Liver (tissue), 9 donors: ENCODE measurements around the gene HAUS8. TPM values are rescaled to one million over a fixed set of nuclear protein-coding genes. Genes with fewer than 3 reads are reported as not detected.

ENCODE experiments used
- DNase-seq: peaks from one replicate; pipeline ENCODE4 v3.0.0-alpha.2; 2017; ENCODE audit warnings: low spot score
- H3K27ac ChIP-seq, 2 donors: one replicate each; pipeline ENCODE4 v1.7.0; 2013; ENCODE audit warnings: inconsistent platforms in 2 of 2, low read length in 2 of 2, control low read depth in 1 of 2, low read depth in 1 of 2, mild to moderate bottlenecking in 1 of 2
- H3K27me3 ChIP-seq, 4 donors: one replicate each; pipeline versions ENCODE4 v1.6.1 to v1.7.0; 2013; ENCODE audit warnings: low read length in 3 of 4, inconsistent platforms in 1 of 4, mild to moderate bottlenecking in 1 of 4, moderate library complexity in 1 of 4; ENCODE audit not compliant: control insufficient read depth in 4 of 4, insufficient read depth in 4 of 4
- H3K36me3 ChIP-seq, 4 donors: one replicate each; pipeline versions ENCODE4 v1.6.1 to v1.7.0; 2013; ENCODE audit warnings: low read length in 3 of 4, mild to moderate bottlenecking in 3 of 4, low read depth in 1 of 4, moderate library complexity in 1 of 4; ENCODE audit not compliant: control insufficient read depth in 4 of 4, insufficient read depth in 3 of 4
- H3K4me1 ChIP-seq, 4 donors: one replicate each; pipeline versions ENCODE4 v1.6.1 to v1.7.0; 2013; ENCODE audit warnings: low read length in 3 of 4, mild to moderate bottlenecking in 3 of 4, moderate library complexity in 1 of 4; ENCODE audit not compliant: control insufficient read depth in 4 of 4, insufficient read depth in 4 of 4
- H3K4me3 ChIP-seq, 3 donors: one replicate each; pipeline versions ENCODE4 v1.6.1 to v1.7.0; 2013; ENCODE audit warnings: low read length in 3 of 3, control low read depth in 1 of 3, low read depth in 1 of 3, mild to moderate bottlenecking in 1 of 3
- H3K9ac ChIP-seq, 2 donors: one replicate each; pipeline ENCODE4 v1.7.0; 2013; ENCODE audit warnings: low read length in 2 of 2, mild to moderate bottlenecking in 2 of 2, moderate library complexity in 2 of 2, control low read depth in 1 of 2, low read depth in 1 of 2
- H3K9me3 ChIP-seq, 4 donors: one replicate each; pipeline versions ENCODE4 v1.6.1 to v1.7.0; 2013; ENCODE audit warnings: low read length in 3 of 4; ENCODE audit not compliant: control insufficient read depth in 4 of 4
- EGR1 ChIP-seq, 2 donors: IDR thresholded peaks; 2 replicates each; pipeline ENCODE4 v1.6.1; 2016 to 2018; ENCODE audit warnings: antibody characterized with exemption in 2 of 2, low read depth in 2 of 2
- FOXA1 ChIP-seq: IDR thresholded peaks from 2 replicates; pipeline ENCODE4 v1.6.1; 2016; ENCODE audit warnings: antibody characterized with exemption
- GABPA ChIP-seq, 2 donors: IDR thresholded peaks in 1 of 2; conservative IDR thresholded peaks in 1 of 2; 2 replicates each; pipeline ENCODE4 v1.6.1; 2016; ENCODE audit warnings: antibody characterized with exemption in 2 of 2, mild to moderate bottlenecking in 1 of 2, moderate library complexity in 1 of 2
- HNF4A ChIP-seq, 2 donors: conservative IDR thresholded peaks; 2 replicates each; pipeline ENCODE4 v1.6.1; 2016; ENCODE audit warnings: antibody characterized with exemption in 2 of 2, mild to moderate bottlenecking in 2 of 2
- HNF4G ChIP-seq: IDR thresholded peaks from 2 replicates; pipeline ENCODE4 v1.6.1; 2016; ENCODE audit warnings: antibody characterized with exemption
- JUND ChIP-seq, 2 donors: IDR thresholded peaks; 2 replicates each; pipeline ENCODE4 v1.6.1; 2016; ENCODE audit warnings: antibody characterized with exemption in 2 of 2
- NR2F2 ChIP-seq: IDR thresholded peaks from 2 replicates; pipeline ENCODE4 v1.6.1; 2016; ENCODE audit warnings: antibody characterized with exemption
- RAD21 ChIP-seq, 2 donors: IDR thresholded peaks; 2 replicates each; pipeline ENCODE4 v1.6.1; 2016; ENCODE audit warnings: antibody characterized with exemption in 2 of 2, mild to moderate bottlenecking in 2 of 2
- RXRA ChIP-seq, 2 donors: IDR thresholded peaks; 2 replicates each; pipeline ENCODE4 v1.6.1; 2017 to 2018; ENCODE audit warnings: antibody characterized with exemption in 2 of 2, mild to moderate bottlenecking in 1 of 2
- SP1 ChIP-seq: IDR thresholded peaks from 2 replicates; pipeline ENCODE4 v1.6.1; 2018; ENCODE audit warnings: antibody characterized with exemption, mild to moderate bottlenecking
- TAF1 ChIP-seq: conservative IDR thresholded peaks from 2 replicates; pipeline ENCODE4 v1.6.1; 2016; ENCODE audit warnings: antibody characterized with exemption, mild to moderate bottlenecking
- whole genome bisulfite sequencing: extraction: QIAGEN DNeasy Blood & Tissue Kit; methylation state at CpG from one replicate; pipeline ENCODE4 v1.1.7; 2013; 5-methylcytosine and 5-hydroxymethylcytosine counted together
- polyA plus RNA-seq, 2 donors: library from polyadenylated mRNA; stranded (reverse) in 1 of 2; unstranded in 1 of 2; fragments of 200-250 nt in 1 of 2; fragments of >200 nt in 1 of 2; fragmentation: Nextera tagmentation in 1 of 2; extraction: Ambion mirVana in 1 of 2; gene quantifications; one replicate each; pipeline versions ENCODE4 v1.2.1 to v1.2.3, GENCODE V29; 2013 to 2015
- total RNA-seq, 2 donors: library from RNA; depleted of rRNA; stranded (reverse); fragments of >200 nt; gene quantifications; one replicate each; pipeline ENCODE4 v1.2.3, GENCODE V29; 2014
- TF ChIP-seq, protein P1 (sequence below): IDR thresholded peaks from 2 replicates; pipeline ENCODE4 v1.6.1; 2016; ENCODE audit warnings: antibody characterized with exemption
- TF ChIP-seq, protein P2 (sequence below): IDR thresholded peaks from 2 replicates; pipeline ENCODE4 v1.6.1; 2016; ENCODE audit warnings: antibody characterized with exemption
- TF ChIP-seq, protein P3 (sequence below): IDR thresholded peaks from 2 replicates; pipeline ENCODE4 v1.6.1; 2016; ENCODE audit warnings: antibody characterized with exemption
- TF ChIP-seq, protein P4 (sequence below): IDR thresholded peaks from 2 replicates; pipeline ENCODE4 v1.6.1; 2016; ENCODE audit warnings: antibody characterized with exemption, mild to moderate bottlenecking
- donor health status: healthy.
- donor health status: healthy.
- donor health status: healthy.
- donor health status: healthy.
- donor health status: healthy.

The HAUS8 gene
- total and polyA plus RNA-seq, 4 donors, result 3.3 to 5.7 (median 3.8) TPM

DNA sequence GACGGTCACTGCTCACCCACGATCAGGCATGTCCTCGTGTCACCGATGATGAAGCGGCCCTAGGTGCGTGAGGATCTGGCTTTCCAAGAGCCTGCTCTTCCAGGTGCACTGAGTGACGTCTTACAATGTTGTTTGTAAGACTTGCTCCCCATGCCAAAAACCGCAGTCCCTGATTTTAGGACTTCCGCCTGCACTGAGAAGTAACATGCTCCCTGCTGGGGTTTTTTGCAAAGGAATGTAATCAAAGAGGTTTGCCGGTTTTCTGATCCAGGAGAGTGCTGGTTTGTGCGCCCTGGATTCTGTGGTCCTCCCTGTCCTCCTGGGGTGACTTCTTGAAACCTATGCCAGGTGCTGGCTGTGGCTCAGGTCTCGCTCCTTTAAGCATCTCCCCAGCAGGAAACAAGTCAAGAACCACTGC lies 39.2 kb upstream of the HAUS8 start:
- H3K4me3 ChIP-seq, result no peak overlapping the region
- WGBS, result 76% methylated on average over 12 of the region's 12 CpGs
- no peak for DNase-seq
- H3K27me3 ChIP-seq, result no peaks in the 10 kb centered on the region
- peaks cover 19 to 40% (median 36%) of the 10 kb centered on the region in 4 donors for H3K4me1 ChIP-seq
- H3K9me3 ChIP-seq, result no peaks in the 10 kb centered on the region
- peak overlapping the region in 1 of 2 donors; percentile 49 for H3K27ac ChIP-seq
- TF ChIP-seq JUND (IDR thresholded peaks at IDR 0.05) (no peak), RXRA (IDR thresholded peaks at IDR 0.05) (no peak), FOXA1 (no peak), TAF1 (no peak), GABPA (IDR thresholded peaks at IDR 0.05 in 1 of 2, conservative IDR thresholded peaks at IDR 0.05 in 1 of 2) (no peak), SP1 (no peak)
- TF ChIP-seq, protein P1, sequence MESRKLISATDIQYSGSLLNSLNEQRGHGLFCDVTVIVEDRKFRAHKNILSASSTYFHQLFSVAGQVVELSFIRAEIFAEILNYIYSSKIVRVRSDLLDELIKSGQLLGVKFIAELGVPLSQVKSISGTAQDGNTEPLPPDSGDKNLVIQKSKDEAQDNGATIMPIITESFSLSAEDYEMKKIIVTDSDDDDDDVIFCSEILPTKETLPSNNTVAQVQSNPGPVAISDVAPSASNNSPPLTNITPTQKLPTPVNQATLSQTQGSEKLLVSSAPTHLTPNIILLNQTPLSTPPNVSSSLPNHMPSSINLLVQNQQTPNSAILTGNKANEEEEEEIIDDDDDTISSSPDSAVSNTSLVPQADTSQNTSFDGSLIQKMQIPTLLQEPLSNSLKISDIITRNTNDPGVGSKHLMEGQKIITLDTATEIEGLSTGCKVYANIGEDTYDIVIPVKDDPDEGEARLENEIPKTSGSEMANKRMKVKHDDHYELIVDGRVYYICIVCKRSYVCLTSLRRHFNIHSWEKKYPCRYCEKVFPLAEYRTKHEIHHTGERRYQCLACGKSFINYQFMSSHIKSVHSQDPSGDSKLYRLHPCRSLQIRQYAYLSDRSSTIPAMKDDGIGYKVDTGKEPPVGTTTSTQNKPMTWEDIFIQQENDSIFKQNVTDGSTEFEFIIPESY, result no peak
- TF ChIP-seq, protein P2, sequence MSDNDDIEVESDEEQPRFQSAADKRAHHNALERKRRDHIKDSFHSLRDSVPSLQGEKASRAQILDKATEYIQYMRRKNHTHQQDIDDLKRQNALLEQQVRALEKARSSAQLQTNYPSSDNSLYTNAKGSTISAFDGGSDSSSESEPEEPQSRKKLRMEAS, result no peak
- peaks cover 0 to 4% (median 1%) of the 10 kb centered on the region in 4 donors for H3K36me3 ChIP-seq
- H3K9ac ChIP-seq, result no peak overlapping the region

DNA sequence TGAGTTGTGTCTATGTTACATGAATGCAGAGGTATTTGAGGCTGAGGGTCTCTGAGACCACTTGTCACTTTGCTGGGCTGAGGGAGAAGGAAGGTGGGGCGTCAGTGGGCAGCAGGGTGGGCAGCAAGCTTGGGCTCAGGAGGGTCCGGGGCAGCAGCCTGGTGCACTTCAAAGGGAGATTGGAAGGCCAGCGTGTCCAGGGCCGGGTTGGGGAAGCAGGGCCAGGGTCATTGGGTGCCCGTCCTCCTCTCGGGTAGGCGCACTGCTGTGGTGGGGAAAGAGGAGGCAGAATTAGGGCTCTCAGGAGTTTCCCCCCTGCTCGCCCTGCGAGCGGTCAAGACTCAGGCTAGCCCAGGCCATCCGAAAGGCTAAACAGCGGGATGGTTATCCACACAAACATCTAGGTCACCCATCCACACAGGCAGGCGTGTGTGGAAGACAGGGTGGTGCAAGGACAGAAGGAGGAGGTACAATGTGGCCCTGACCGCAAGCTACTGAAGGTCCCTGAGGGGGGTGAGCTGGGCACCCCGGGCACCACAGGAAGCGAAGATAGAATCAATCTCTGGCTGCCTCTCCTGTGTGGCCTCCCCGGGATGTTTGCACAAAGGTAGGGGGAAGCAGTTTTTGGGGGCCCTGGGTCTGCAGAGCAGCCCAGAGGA lies 38.0 kb upstream of the HAUS8 start:
- WGBS, result 58% methylated on average over 17 of the region's 17 CpGs
- peaks cover 19 to 40% (median 36%) of the 10 kb centered on the region in 4 donors for H3K4me1 ChIP-seq
- H3K9ac ChIP-seq, result no peak overlapping the region
- no peaks in the 10 kb centered on the region for H3K9me3 ChIP-seq
- TF ChIP-seq, protein P1, result no peak
- TF ChIP-seq RXRA (IDR thresholded peaks at IDR 0.05), result peak in 1 of 2 donors; percentile 30
- H3K4me3 ChIP-seq, result no peak overlapping the region
- H3K27ac ChIP-seq, result peak overlapping the region; percentile 49 to 61
- no peaks in the 10 kb centered on the region for H3K27me3 ChIP-seq
- peaks cover 0 to 3% (median 0%) of the 10 kb centered on the region in 4 donors for H3K36me3 ChIP-seq
- no peak for DNase-seq

DNA sequence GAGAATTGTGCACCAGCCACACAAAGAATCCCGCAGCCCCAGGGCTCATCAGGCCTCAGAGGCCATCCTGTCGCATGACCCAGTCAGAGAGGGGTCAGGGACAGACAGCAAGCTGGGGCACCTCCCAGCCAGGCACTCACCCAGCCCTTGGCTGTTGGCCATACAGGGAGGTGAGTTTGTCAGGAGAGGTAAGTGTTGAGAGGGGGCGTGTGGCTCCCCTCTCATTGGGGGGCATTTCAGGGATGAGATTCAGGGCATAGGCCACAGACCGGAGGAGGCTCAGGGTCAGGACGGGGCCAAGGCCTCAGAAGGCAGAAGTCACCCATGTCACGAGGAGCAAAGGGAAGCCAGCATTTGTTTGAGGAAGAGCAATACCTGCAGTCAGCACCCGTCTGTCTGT lies 37.4 kb upstream of the HAUS8 start:
- H3K27ac ChIP-seq, result peak overlapping the region; percentile 49 to 61
- H3K27me3 ChIP-seq, result no peaks in the 10 kb centered on the region
- no peak overlapping the region for H3K4me3 ChIP-seq
- peak; percentile 56 for DNase-seq
- H3K9me3 ChIP-seq, result no peaks in the 10 kb centered on the region
- 28% methylated on average over 7 of the region's 7 CpGs for WGBS
- no peak overlapping the region for H3K9ac ChIP-seq
- peaks cover 0 to 3% (median 0%) of the 10 kb centered on the region in 4 donors for H3K36me3 ChIP-seq
- TF ChIP-seq HNF4G (no peak), RXRA (IDR thresholded peaks at IDR 0.05) (peak; percentile 91 to 92), GABPA (IDR thresholded peaks at IDR 0.05 in 1 of 2, conservative IDR thresholded peaks at IDR 0.05 in 1 of 2) (peak in 1 of 2 donors; percentile 28), SP1 (peak; percentile 58), EGR1 (IDR thresholded peaks at IDR 0.05; ENCODE audit: low read depth in 2 of 2) (no peak), TAF1 (no peak), HNF4A (conservative IDR thresholded peaks at IDR 0.05) (peak; percentile 53 to 65), RAD21 (IDR thresholded peaks at IDR 0.05) (peak in 1 of 2 donors; percentile 39), NR2F2 (peak; percentile 36)
- TF ChIP-seq, protein P3, sequence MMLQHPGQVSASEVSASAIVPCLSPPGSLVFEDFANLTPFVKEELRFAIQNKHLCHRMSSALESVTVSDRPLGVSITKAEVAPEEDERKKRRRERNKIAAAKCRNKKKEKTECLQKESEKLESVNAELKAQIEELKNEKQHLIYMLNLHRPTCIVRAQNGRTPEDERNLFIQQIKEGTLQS, result no peak
- TF ChIP-seq, protein P2, result no peak
- TF ChIP-seq, protein P4, sequence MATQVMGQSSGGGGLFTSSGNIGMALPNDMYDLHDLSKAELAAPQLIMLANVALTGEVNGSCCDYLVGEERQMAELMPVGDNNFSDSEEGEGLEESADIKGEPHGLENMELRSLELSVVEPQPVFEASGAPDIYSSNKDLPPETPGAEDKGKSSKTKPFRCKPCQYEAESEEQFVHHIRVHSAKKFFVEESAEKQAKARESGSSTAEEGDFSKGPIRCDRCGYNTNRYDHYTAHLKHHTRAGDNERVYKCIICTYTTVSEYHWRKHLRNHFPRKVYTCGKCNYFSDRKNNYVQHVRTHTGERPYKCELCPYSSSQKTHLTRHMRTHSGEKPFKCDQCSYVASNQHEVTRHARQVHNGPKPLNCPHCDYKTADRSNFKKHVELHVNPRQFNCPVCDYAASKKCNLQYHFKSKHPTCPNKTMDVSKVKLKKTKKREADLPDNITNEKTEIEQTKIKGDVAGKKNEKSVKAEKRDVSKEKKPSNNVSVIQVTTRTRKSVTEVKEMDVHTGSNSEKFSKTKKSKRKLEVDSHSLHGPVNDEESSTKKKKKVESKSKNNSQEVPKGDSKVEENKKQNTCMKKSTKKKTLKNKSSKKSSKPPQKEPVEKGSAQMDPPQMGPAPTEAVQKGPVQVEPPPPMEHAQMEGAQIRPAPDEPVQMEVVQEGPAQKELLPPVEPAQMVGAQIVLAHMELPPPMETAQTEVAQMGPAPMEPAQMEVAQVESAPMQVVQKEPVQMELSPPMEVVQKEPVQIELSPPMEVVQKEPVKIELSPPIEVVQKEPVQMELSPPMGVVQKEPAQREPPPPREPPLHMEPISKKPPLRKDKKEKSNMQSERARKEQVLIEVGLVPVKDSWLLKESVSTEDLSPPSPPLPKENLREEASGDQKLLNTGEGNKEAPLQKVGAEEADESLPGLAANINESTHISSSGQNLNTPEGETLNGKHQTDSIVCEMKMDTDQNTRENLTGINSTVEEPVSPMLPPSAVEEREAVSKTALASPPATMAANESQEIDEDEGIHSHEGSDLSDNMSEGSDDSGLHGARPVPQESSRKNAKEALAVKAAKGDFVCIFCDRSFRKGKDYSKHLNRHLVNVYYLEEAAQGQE, result no peak
- peaks cover 19 to 43% (median 36%) of the 10 kb centered on the region in 4 donors for H3K4me1 ChIP-seq
